ENCODE results near the gene ATG7. TPM values are rescaled to one million over a fixed set of nuclear protein-coding genes. Genes with fewer than 3 reads are reported as not detected.

ATG7 gene
- total RNA-seq, 3 donors from 2014 or later (not counting 1 experiment from before 2014, with no cell fraction given) = 55.3 to 72.9 (median 68.6) TPM

GRCh38 chr3:11328196-11328945 lies 56.2 kb downstream of the ATG7 start:
- ATAC-seq (no peak), DNase-seq (no peak)
- no peaks in the 10 kb centered on the region for H3K27me3 ChIP-seq (ENCODE audit: control insufficient read depth, insufficient read depth, low read length)
- H3K4me1 ChIP-seq (ENCODE audit: control insufficient read depth, insufficient read depth, low read length) = no peaks in the 10 kb centered on the region
- Mint-ChIP-seq H3K4me1 (no peaks in the 10 kb centered on the region), H3K36me3 (no peaks in the 10 kb centered on the region), H3K27ac (no peak overlapping the region), H3K9me3 (no peaks in the 10 kb centered on the region), H3K27me3 (ENCODE audit: low read depth in 2 of 2) (no peaks in the 10 kb centered on the region), H3K4me3 (no peak overlapping the region)
- WGBS (ENCODE audit: insufficient coverage) = 98% methylated on average over 9 of the region's 10 CpGs
- no peak overlapping the region for H3K27ac ChIP-seq (ENCODE audit: low read length)
- TF ChIP-seq CTCF (IDR thresholded peaks at IDR 0.05) = no peak
- intact Hi-C loops (cut with micrococcal nuclease) = no loop called here
- H3K4me3 ChIP-seq (ENCODE audit: low read length) = no peak overlapping the region
- H3K9me3 ChIP-seq (ENCODE audit: control insufficient read depth, insufficient read depth, low read length) = no peaks in the 10 kb centered on the region
- H3K36me3 ChIP-seq (ENCODE audit: control insufficient read depth, insufficient read depth, low read length) = peaks cover 26% of the 10 kb centered on the region

GRCh38 chr3:11329777-11330176 lies 57.6 kb downstream of the ATG7 start:
- intact Hi-C loops (cut with micrococcal nuclease) = no loop called here
- H3K36me3 Mint-ChIP-seq = no peaks in the 10 kb centered on the region
- no peak overlapping the region for H3K4me3 Mint-ChIP-seq

GRCh38 chr3:11331101-11331500 lies 58.9 kb downstream of the ATG7 start:
- H3K36me3 ChIP-seq (ENCODE audit: control insufficient read depth, insufficient read depth, low read length) = peaks cover 19% of the 10 kb centered on the region
- no peaks in the 10 kb centered on the region for H3K36me3 Mint-ChIP-seq
- H3K27me3 ChIP-seq (ENCODE audit: control insufficient read depth, insufficient read depth, low read length) = no peaks in the 10 kb centered on the region
- no peak overlapping the region for H3K27ac ChIP-seq (ENCODE audit: low read length)
- intact Hi-C loops (cut with micrococcal nuclease) = no loop called here
- H3K4me3 ChIP-seq (ENCODE audit: low read length) = no peak overlapping the region
- no peaks in the 10 kb centered on the region for H3K9me3 Mint-ChIP-seq
- H3K4me1 Mint-ChIP-seq = no peaks in the 10 kb centered on the region
- H3K27me3 Mint-ChIP-seq (ENCODE audit: low read depth in 2 of 2) = no peaks in the 10 kb centered on the region
- ATAC-seq = no peak
- H3K27ac Mint-ChIP-seq = peak overlapping the region; percentile 0 to 55
- no peaks in the 10 kb centered on the region for H3K4me1 ChIP-seq (ENCODE audit: control insufficient read depth, insufficient read depth, low read length)
- DNase-seq = no peak
- no peaks in the 10 kb centered on the region for H3K9me3 ChIP-seq (ENCODE audit: control insufficient read depth, insufficient read depth, low read length)
- no peak for TF ChIP-seq CTCF (IDR thresholded peaks at IDR 0.05)
- H3K4me3 Mint-ChIP-seq = no peak overlapping the region
- WGBS (ENCODE audit: insufficient coverage) = 10% methylated on average over 1 of the region's 1 CpG

More at GRCh38 chr3:11329777-11330176, 57.6 kb downstream of the ATG7 start:
- Histone ChIP-seq H3K36me3 (ENCODE audit: control insufficient read depth, insufficient read depth, low read length) (peaks cover 22% of the 10 kb centered on the region), H3K4me1 (ENCODE audit: control insufficient read depth, insufficient read depth, low read length) (no peaks in the 10 kb centered on the region), H3K4me3 (ENCODE audit: low read length) (no peak overlapping the region), H3K27ac (ENCODE audit: low read length) (no peak overlapping the region), H3K27me3 (ENCODE audit: control insufficient read depth, insufficient read depth, low read length) (no peaks in the 10 kb centered on the region), H3K9me3 (ENCODE audit: control insufficient read depth, insufficient read depth, low read length) (no peaks in the 10 kb centered on the region)
- H3K4me1 Mint-ChIP-seq = no peaks in the 10 kb centered on the region
- 100% methylated on average over 2 of the region's 2 CpGs for WGBS (ENCODE audit: insufficient coverage)
- H3K27ac Mint-ChIP-seq = peak overlapping the region; percentile 13 to 68
- no peaks in the 10 kb centered on the region for H3K27me3 Mint-ChIP-seq (ENCODE audit: low read depth in 2 of 2)
- DNase-seq = no peak
- no peak for ATAC-seq
- no peak for TF ChIP-seq CTCF (IDR thresholded peaks at IDR 0.05)
- H3K9me3 Mint-ChIP-seq = no peaks in the 10 kb centered on the region

Data from natural killer cell (primary cell).